B cell (primary cell): ENCODE data around the gene RNF32. TPM values are rescaled to one million over a fixed set of nuclear protein-coding genes. Genes with fewer than 3 reads are reported as not detected.

Source experiments
- ATAC-seq: fragments of 200-7000 bp; cut with Tn5 transposase; one replicate; pipeline ENCODE4 v1.10.0; 2021; ENCODE audit warnings: low read depth, mild to moderate bottlenecking, moderate number of reproducible peaks, moderate library complexity
- CTCF ChIA-PET: fragments of 350-600 bp; sonication (Branson Sonifier 250); formaldehyde crosslinking; loops from one replicate; lab custom pipeline; 2021; ENCODE audit warnings: antibody characterized with exemption, inconsistent platforms; lab: Charles Lee
- POLR2A ChIA-PET: fragments of 350-600 bp; sonication (Branson Sonifier 250); formaldehyde crosslinking; loops from one replicate; lab custom pipeline; 2021; ENCODE audit warnings: antibody characterized with exemption; lab: Charles Lee
- DNase-seq: peaks from one replicate; pipeline ENCODE4 v3.0.0; 2013
- H2AFZ ChIP-seq: 2 replicates; pipeline ENCODE4 v1.6.1; 2012; ENCODE audit warnings: mild to moderate bottlenecking, low read depth, low read length; ENCODE audit not compliant: insufficient read depth, poor library complexity, severe bottlenecking
- H3K27ac ChIP-seq, 2 donors: 1 replicate in 1 of 2; 2 replicates in 1 of 2; pipeline ENCODE4 v1.5.1; 2012 to 2013; ENCODE audit warnings: low read length in 2 of 2, mild to moderate bottlenecking in 2 of 2, moderate library complexity in 1 of 2
- H3K27me3 ChIP-seq, 4 experiments: fragments of 200-600 bp in 1 of 4; sonication (generic) in 1 of 4; replicated peaks in 1 of 4; 1 replicate in 2 of 4; 2 replicates in 2 of 4; pipeline versions ENCODE4 v1.6.1 to v1.7.0; 2013 to 2016; ENCODE audit warnings: low read length in 3 of 4, mild to moderate bottlenecking in 2 of 4, mixed read lengths in 1 of 4, moderate library complexity in 1 of 4; ENCODE audit not compliant: insufficient read depth in 4 of 4, control insufficient read depth in 3 of 4; ENCODE audit errors: control extremely low read depth in 1 of 4
- H3K36me3 ChIP-seq, 2 experiments: replicated peaks in 1 of 2; 1 replicate in 1 of 2; 2 replicates in 1 of 2; pipeline versions ENCODE4 v1.6.1 to v1.7.1; 2013; ENCODE audit warnings: low read length in 1 of 2; ENCODE audit not compliant: insufficient read depth in 2 of 2, control insufficient read depth in 1 of 2; ENCODE audit errors: control extremely low read depth in 1 of 2, extremely low read depth in 1 of 2
- H3K4me1 ChIP-seq, 2 donors: fragments of 200-600 bp in 1 of 2; sonication (generic) in 1 of 2; 1 replicate in 1 of 2; 2 replicates in 1 of 2; pipeline versions ENCODE4 v1.5.1 to v1.6.1; 2013 to 2017; ENCODE audit warnings: low read length in 2 of 2; ENCODE audit not compliant: control insufficient read depth in 2 of 2, insufficient read depth in 2 of 2
- H3K4me2 ChIP-seq: replicated peaks from 2 replicates; pipeline ENCODE3; 2012; ENCODE audit warnings: mild to moderate bottlenecking, low read depth, low read length; ENCODE audit not compliant: poor library complexity, severe bottlenecking
- H3K4me3 ChIP-seq, 5 experiments: fragments of 200-600 bp in 1 of 5; sonication (generic) in 1 of 5; 1 replicate in 3 of 5; 2 replicates in 2 of 5; pipeline versions ENCODE4 v1.5.1 to v1.7.0; 2011 to 2016; ENCODE audit warnings: low read length in 4 of 5, mild to moderate bottlenecking in 4 of 5, low read depth in 2 of 5, control low read depth in 1 of 5, moderate library complexity in 1 of 5; ENCODE audit not compliant: insufficient read depth in 1 of 5; ENCODE audit errors: control extremely low read depth in 1 of 5, extremely low read depth in 1 of 5
- H3K79me2 ChIP-seq: fragments of 200-600 bp; sonication (generic); one replicate; pipeline ENCODE4 v1.6.0; 2016; ENCODE audit warnings: low read length; ENCODE audit not compliant: control insufficient read depth, insufficient read depth
- H3K9ac ChIP-seq: fragments of 200-600 bp; sonication (generic); 2 replicates; pipeline ENCODE4 v1.6.1; 2017; ENCODE audit warnings: mild to moderate bottlenecking, low read length, moderate library complexity
- H3K9me3 ChIP-seq, 3 donors: one replicate each; pipeline versions ENCODE4 v1.6.1 to v1.7.1; 2013; ENCODE audit warnings: low read length in 2 of 3; ENCODE audit not compliant: control insufficient read depth in 2 of 3, insufficient read depth in 1 of 3; ENCODE audit errors: control extremely low read depth in 1 of 3
- H4K20me1 ChIP-seq: 2 replicates; pipeline ENCODE4 v1.6.0; 2012; ENCODE audit warnings: mild to moderate bottlenecking, low read length; ENCODE audit not compliant: insufficient read depth, control insufficient read depth, poor library complexity, severe bottlenecking
- H3K27ac Mint-ChIP-seq: one replicate; pipeline ENCODE4 v1.8.0; 2021; ENCODE audit warnings: mixed read lengths
- H3K27me3 Mint-ChIP-seq: one replicate; pipeline ENCODE4 v1.8.0; 2021; ENCODE audit warnings: mixed read lengths
- H3K4me1 Mint-ChIP-seq: one replicate; pipeline ENCODE4 v1.8.0; 2021; ENCODE audit warnings: mixed read lengths
- H3K4me3 Mint-ChIP-seq: one replicate; pipeline ENCODE4 v1.8.0; 2021; ENCODE audit warnings: mixed read lengths
- H3K9me3 Mint-ChIP-seq: one replicate; pipeline ENCODE4 v1.8.0; 2022; ENCODE audit warnings: mixed read lengths; ENCODE audit not compliant: insufficient read depth
- CTCF ChIP-seq: fragments of 200-600 bp; IDR thresholded peaks from one replicate; pipeline ENCODE4 v1.8.0; 2022; ENCODE audit warnings: antibody characterized with exemption, mild to moderate bottlenecking
- EZH2 ChIP-seq: IDR thresholded peaks from 2 replicates; pipeline ENCODE4 v1.6.1; 2012; ENCODE audit warnings: borderline replicate concordance, low read depth, mild to moderate bottlenecking, moderate library complexity, low read length; ENCODE audit not compliant: insufficient read depth, poor library complexity, severe bottlenecking
- WGBS: methylation state at CpG from one replicate; pipeline ENCODE4 v1.1.5; 2013; ENCODE audit warnings: missing lambda C conversion rate; ENCODE audit not compliant: insufficient coverage; 5-methylcytosine and 5-hydroxymethylcytosine counted together
- intact Hi-C: fragments of 100-400 bp; cut with micrococcal nuclease; formaldehyde crosslinking; loops from one replicate; pipeline ENCODE4 v1.10.0; 2022
- polyA plus RNA-seq: library from polyadenylated mRNA; depleted of rRNA; stranded (reverse); fragments of >200 nt; gene quantifications from 2 replicates; pipeline ENCODE4 v1.2.3, GENCODE V29; 2012
- total RNA-seq, 2 donors: library from RNA; stranded (reverse); fragments of 120-200 nt in 1 of 2; gene quantifications; 1 replicate in 1 of 2; 2 replicates in 1 of 2; pipeline versions ENCODE4 v1.2.3 to v1.2.4, GENCODE V29; 2013 to 2022

Gene RNF32
- total and polyA plus RNA-seq, 2 donors (not counting 1 experiment from before 2014, with no cell fraction given) = 1.6 to 2.3 TPM

GRCh38 chr7:156611014-156612010, 29.3 kb upstream of the RNF32 start:
- ChIA-PET CTCF (no interaction called here), POLR2A (no interaction called here)
- Histone ChIP-seq H3K9me3 (peaks cover 0 to 6% (median 0%) of the 10 kb centered on the region in 3 donors), H2AFZ (no peak overlapping the region), H3K27ac (no peak overlapping the region), H3K27me3 (peaks cover 0 to 27% (median 11%) of the 10 kb centered on the region in 4 experiments), H4K20me1 (no peaks in the 10 kb centered on the region), H3K9ac (no peak overlapping the region), H3K36me3 (no peaks in the 10 kb centered on the region), H3K79me2 (no peaks in the 10 kb centered on the region), H3K4me1 (peaks cover 9 to 13% of the 10 kb centered on the region in 2 donors), H3K4me3 (no peak overlapping the region), H3K4me2 (no peak overlapping the region)
- intact Hi-C loops = no loop called here
- Mint-ChIP-seq H3K27ac (no peak overlapping the region), H3K4me1 (peaks cover 3% of the 10 kb centered on the region), H3K9me3 (no peaks in the 10 kb centered on the region), H3K4me3 (no peak overlapping the region), H3K27me3 (peaks cover 42% of the 10 kb centered on the region)
- no peak for ATAC-seq
- 77% methylated on average over 15 of the region's 17 CpGs for WGBS
- no peak for DNase-seq
- TF ChIP-seq EZH2 = no peak
- no peak for TF ChIP-seq CTCF

GRCh38 chr7:156612930-156613329, 27.6 kb upstream of the RNF32 start:
- intact Hi-C loops = no loop called here
- Histone ChIP-seq H3K27me3 (peaks cover 0 to 27% (median 12%) of the 10 kb centered on the region in 4 experiments), H3K9me3 (peaks cover 0 to 5% (median 0%) of the 10 kb centered on the region in 3 donors), H3K4me1 (peaks cover 3% of the 10 kb centered on the region in 2 donors), H3K27ac (no peak overlapping the region), H3K79me2 (no peaks in the 10 kb centered on the region), H4K20me1 (no peaks in the 10 kb centered on the region), H3K4me3 (no peak overlapping the region), H3K9ac (no peak overlapping the region), H3K36me3 (no peaks in the 10 kb centered on the region), H2AFZ (no peak overlapping the region), H3K4me2 (no peak overlapping the region)
- ChIA-PET POLR2A (no interaction called here), CTCF (no interaction called here)
- H3K27ac Mint-ChIP-seq = no peak overlapping the region
- whole genome bisulfite sequencing = 83% methylated on average over 8 of the region's 10 CpGs
- peaks cover 10% of the 10 kb centered on the region for H3K4me1 Mint-ChIP-seq
- no peak for ATAC-seq
- H3K4me3 Mint-ChIP-seq = no peak overlapping the region
- no peaks in the 10 kb centered on the region for H3K9me3 Mint-ChIP-seq
- TF ChIP-seq CTCF = no peak
- no peak for TF ChIP-seq EZH2
- H3K27me3 Mint-ChIP-seq = peaks cover 51% of the 10 kb centered on the region
- no peak for DNase-seq
